Neuronal stem cell (in vitro differentiated cells): ENCODE measurements around the gene NR3C2.

ENCODE experiments used
- DNase-seq: peaks from one replicate; pipeline ENCODE4 v3.0.0-alpha.2; 2013; ENCODE audit warnings: low spot score
- H2AFZ ChIP-seq: one replicate; pipeline ENCODE4 v1.6.1; 2013; ENCODE audit warnings: mild to moderate bottlenecking, low read length, inconsistent platforms
- H2AK5ac ChIP-seq: 2 replicates; pipeline ENCODE4 v1.6.1; 2013; ENCODE audit warnings: low read depth, mild to moderate bottlenecking, inconsistent platforms, low read length, moderate library complexity, mixed read lengths
- H2BK120ac ChIP-seq: 2 replicates; pipeline ENCODE4 v1.6.1; 2013; ENCODE audit warnings: low read depth, mild to moderate bottlenecking, inconsistent platforms, low read length, moderate library complexity, mixed read lengths
- H2BK12ac ChIP-seq: one replicate; pipeline ENCODE4 v1.6.1; 2013; ENCODE audit warnings: low read length, inconsistent platforms
- H2BK15ac ChIP-seq: 2 replicates; pipeline ENCODE4 v1.6.1; 2013; ENCODE audit warnings: mild to moderate bottlenecking, low read length, inconsistent platforms, mixed read lengths
- H2BK5ac ChIP-seq: one replicate; pipeline ENCODE4 v1.6.1; 2013; ENCODE audit warnings: inconsistent platforms, mild to moderate bottlenecking, low read length, moderate library complexity
- H3K14ac ChIP-seq: one replicate; pipeline ENCODE4 v1.6.1; 2013; ENCODE audit warnings: low read length, inconsistent platforms
- H3K18ac ChIP-seq: 2 replicates; pipeline ENCODE4 v1.6.1; 2013; ENCODE audit warnings: low read length, inconsistent platforms
- H3K23ac ChIP-seq: 2 replicates; pipeline ENCODE4 v1.6.1; 2013; ENCODE audit warnings: low read depth, mild to moderate bottlenecking, mixed read lengths, low read length, inconsistent platforms; ENCODE audit not compliant: poor library complexity
- H3K27ac ChIP-seq: replicated peaks from 3 replicates; pipeline ENCODE4 v1.5.1; 2013; ENCODE audit warnings: low read length, inconsistent platforms
- H3K27me3 ChIP-seq, 3 experiments: 2 replicates each; pipeline ENCODE4 v1.6.1; 2013; ENCODE audit warnings: low read length in 3 of 3, mild to moderate bottlenecking in 2 of 3, inconsistent platforms in 1 of 3, low read depth in 1 of 3, mixed read lengths in 1 of 3, moderate library complexity in 1 of 3; ENCODE audit not compliant: control insufficient read depth in 3 of 3, insufficient read depth in 3 of 3
- H3K36me3 ChIP-seq, 2 donors: replicated peaks in 1 of 2; 2 replicates each; pipeline ENCODE4 v1.6.1; 2013; ENCODE audit warnings: low read length in 2 of 2; ENCODE audit not compliant: control insufficient read depth in 2 of 2, insufficient read depth in 2 of 2
- H3K4ac ChIP-seq: 2 replicates; pipeline ENCODE4 v1.6.1; 2013; ENCODE audit warnings: inconsistent platforms, mild to moderate bottlenecking, low read length, moderate library complexity
- H3K4me1 ChIP-seq, 2 donors: 1 replicate in 1 of 2; 2 replicates in 1 of 2; pipeline ENCODE4 v1.6.1; 2013; ENCODE audit warnings: low read length in 2 of 2, low read depth in 1 of 2; ENCODE audit not compliant: control insufficient read depth in 2 of 2, insufficient read depth in 1 of 2
- H3K4me2 ChIP-seq: one replicate; pipeline ENCODE4 v1.6.1; 2013; ENCODE audit warnings: mild to moderate bottlenecking, low read length, inconsistent platforms; ENCODE audit not compliant: insufficient read depth, poor library complexity, severe bottlenecking
- H3K4me3 ChIP-seq, 2 donors: 2 replicates each; pipeline ENCODE4 v1.5.1; 2013; ENCODE audit warnings: low read length in 2 of 2, mild to moderate bottlenecking in 2 of 2, inconsistent platforms in 1 of 2, moderate library complexity in 1 of 2
- H3K79me1 ChIP-seq: one replicate; pipeline ENCODE4 v1.6.1; 2013; ENCODE audit warnings: low read depth, mild to moderate bottlenecking, inconsistent platforms, low read length, moderate library complexity
- H3K9ac ChIP-seq: one replicate; pipeline ENCODE4 v1.6.1; 2013; ENCODE audit warnings: mild to moderate bottlenecking, low read depth, low read length, inconsistent platforms; ENCODE audit not compliant: poor library complexity
- H3K9me3 ChIP-seq, 2 donors: replicated peaks in 1 of 2; 2 replicates each; pipeline versions ENCODE3 to v1.6.1; 2013; ENCODE audit warnings: low read length in 2 of 2, mild to moderate bottlenecking in 2 of 2, inconsistent platforms in 1 of 2, low read depth in 1 of 2, mixed read lengths in 1 of 2, moderate library complexity in 1 of 2; ENCODE audit not compliant: control insufficient read depth in 2 of 2, insufficient read depth in 1 of 2
- H4K8ac ChIP-seq: one replicate; pipeline ENCODE4 v1.6.1; 2013; ENCODE audit warnings: low read depth, mild to moderate bottlenecking, inconsistent platforms, low read length, moderate library complexity
- H4K91ac ChIP-seq: one replicate; pipeline ENCODE4 v1.6.1; 2013; ENCODE audit warnings: low read length, low read depth, mild to moderate bottlenecking, inconsistent platforms; ENCODE audit not compliant: poor library complexity
- WGBS, 2 donors: extraction: QIAGEN DNeasy Blood & Tissue Kit; methylation state at CpG; one replicate each; pipeline ENCODE4 v1.1.7; 2013; ENCODE audit warnings: missing lambda C conversion rate in 2 of 2, mixed read lengths in 1 of 2; ENCODE audit not compliant: insufficient read length in 2 of 2, insufficient replicate concordance in 1 of 2; ENCODE audit errors: extremely low coverage in 2 of 2; 5-methylcytosine and 5-hydroxymethylcytosine counted together

Gene NR3C2

GRCh38 chr4:148375584-148375983 lies 66.6 kb downstream of the NR3C2 start:
- H4K91ac ChIP-seq, result no peak overlapping the region
- H2AFZ ChIP-seq, result no peak overlapping the region
- H3K9me3 ChIP-seq, result no peaks in the 10 kb centered on the region
- H2AK5ac ChIP-seq, result no peak overlapping the region
- H4K8ac ChIP-seq, result no peak overlapping the region
- no peaks in the 10 kb centered on the region for H3K27me3 ChIP-seq
- H3K4ac ChIP-seq, result no peak overlapping the region
- H3K9ac ChIP-seq, result no peak overlapping the region
- no peak overlapping the region for H3K14ac ChIP-seq
- DNase-seq, result no peak
- H3K4me3 ChIP-seq, result no peak overlapping the region
- H3K4me2 ChIP-seq, result no peak overlapping the region
- no peaks in the 10 kb centered on the region for H3K36me3 ChIP-seq
- H3K23ac ChIP-seq, result no peak overlapping the region
- H2BK120ac ChIP-seq, result no peak overlapping the region
- no peak overlapping the region for H2BK12ac ChIP-seq
- no peak overlapping the region for H2BK5ac ChIP-seq
- no peak overlapping the region for H2BK15ac ChIP-seq
- H3K27ac ChIP-seq, result no peak overlapping the region
- no peak overlapping the region for H3K18ac ChIP-seq
- H3K79me1 ChIP-seq, result no peaks in the 10 kb centered on the region
- WGBS, 2 donors, result no CpG with 5 or more reads among the region's 3 CpGs
- no peaks in the 10 kb centered on the region for H3K4me1 ChIP-seq

GRCh38 chr4:148373093-148373492 lies 69.1 kb downstream of the NR3C2 start:
- Histone ChIP-seq H3K18ac (no peak overlapping the region), H3K9me3 (peaks cover 0 to under 1% of the 10 kb centered on the region in 2 donors), H3K79me1 (no peaks in the 10 kb centered on the region), H3K14ac (no peak overlapping the region), H2BK120ac (no peak overlapping the region), H3K4me2 (no peak overlapping the region), H2BK5ac (no peak overlapping the region), H3K4me3 (no peak overlapping the region), H2AFZ (no peak overlapping the region), H3K36me3 (no peaks in the 10 kb centered on the region), H4K8ac (no peak overlapping the region), H2AK5ac (no peak overlapping the region), H3K27me3 (no peaks in the 10 kb centered on the region), H2BK12ac (no peak overlapping the region), H4K91ac (no peak overlapping the region), H3K4ac (no peak overlapping the region), H2BK15ac (no peak overlapping the region), H3K23ac (no peak overlapping the region), H3K4me1 (no peaks in the 10 kb centered on the region), H3K27ac (no peak overlapping the region), H3K9ac (no peak overlapping the region)
- DNase-seq, result no peak
- WGBS, 2 donors, result no CpG with 5 or more reads among the region's 1 CpG

GRCh38 chr4:148369919-148370318 lies 72.3 kb downstream of the NR3C2 start:
- Histone ChIP-seq H3K79me1 (no peaks in the 10 kb centered on the region), H3K27ac (no peak overlapping the region), H3K27me3 (no peaks in the 10 kb centered on the region), H2BK120ac (no peak overlapping the region), H4K91ac (no peak overlapping the region), H3K9ac (no peak overlapping the region), H2BK15ac (no peak overlapping the region), H3K36me3 (no peaks in the 10 kb centered on the region), H3K14ac (no peak overlapping the region), H2BK5ac (no peak overlapping the region), H2AFZ (no peak overlapping the region), H3K4me3 (no peak overlapping the region), H3K18ac (no peak overlapping the region), H2BK12ac (no peak overlapping the region), H3K23ac (no peak overlapping the region), H3K4me2 (no peak overlapping the region), H3K9me3 (peaks cover 0 to 1% of the 10 kb centered on the region in 2 donors), H3K4me1 (no peaks in the 10 kb centered on the region), H3K4ac (no peak overlapping the region), H4K8ac (no peak overlapping the region), H2AK5ac (no peak overlapping the region)
- DNase-seq, result no peak
- no CpG with 5 or more reads among the region's 3 CpGs for WGBS, 2 donors

- no peak overlapping the region for H4K91ac ChIP-seq
- no peak overlapping the region for H3K4ac ChIP-seq
- no peak overlapping the region for H3K4me3 ChIP-seq
- H3K4me1 ChIP-seq, result no peaks in the 10 kb centered on the region
- H3K36me3 ChIP-seq, result no peaks in the 10 kb centered on the region
- no peak overlapping the region for H2BK15ac ChIP-seq
- no peaks in the 10 kb centered on the region for H3K27me3 ChIP-seq
- no peak overlapping the region for H2AK5ac ChIP-seq
- no peak overlapping the region for H3K27ac ChIP-seq
- no peak overlapping the region for H3K14ac ChIP-seq
- H3K18ac ChIP-seq, result no peak overlapping the region
- H3K9ac ChIP-seq, result no peak overlapping the region
- H4K8ac ChIP-seq, result no peak overlapping the region
- no peak overlapping the region for H3K23ac ChIP-seq
- 100% methylated on average over 1 of the region's 4 CpGs; no CpG with 5 or more reads in 1 of the 2 donors for WGBS, 2 donors
- no peak for DNase-seq
- no peak overlapping the region for H2BK12ac ChIP-seq
- peaks cover 0 to 1% of the 10 kb centered on the region in 2 donors for H3K9me3 ChIP-seq
- no peak overlapping the region for H2AFZ ChIP-seq
- H2BK120ac ChIP-seq, result no peak overlapping the region
- no peaks in the 10 kb centered on the region for H3K79me1 ChIP-seq
- H2BK5ac ChIP-seq, result no peak overlapping the region
- H3K4me2 ChIP-seq, result no peak overlapping the region
Measured at GRCh38 chr4:148367756-148368155, 74.5 kb downstream of the NR3C2 start.
